SK-N-SH (cell line): ENCODE data around the gene NDUFB4.

Experiments
- CTCF ChIP-seq: fragments of 200-600 bp; sonication (generic); IDR thresholded peaks from 2 replicates; pipeline ENCODE4 v1.6.1; 2017; ENCODE audit warnings: antibody characterized with exemption, mild to moderate bottlenecking, moderate library complexity
- SMC3 ChIP-seq: IDR thresholded peaks from 2 replicates; pipeline ENCODE4 v1.6.1; 2012; ENCODE audit warnings: low read depth, low read length, improper control_type of control experiment

- TF ChIP-seq CTCF, result no peak
- no peak for TF ChIP-seq SMC3
Observed at GRCh38 chr3:120615847-120616609, 19.9 kb downstream of the NDUFB4 start.
